Measurements from ENCODE around the gene ECSIT.

- TF ChIP-seq TAF1 (IDR thresholded peaks at IDR 0.05; ENCODE audit: borderline replicate concordance, low read depth, low read length) (no peak), POLR2A (IDR thresholded peaks at IDR 0.05; ENCODE audit: low read depth, low read length) (no peak)
These were observed 32.4 kb downstream of the ECSIT start for GRCh38 chr19:11496391-11497163.
